NCI-H1436 (cell line): ENCODE results near the gene REXO5.
"Not testable (repeated sequence)": the region's sequence is repeated elsewhere in the genome, so short reads cannot be mapped to it uniquely, and the experiment has no call there.

Experiments
- DNase-seq: peaks from one replicate; lab custom pipeline; 2025; lab: John Stamatoyannopoulos, UW

Gene REXO5

DNA sequence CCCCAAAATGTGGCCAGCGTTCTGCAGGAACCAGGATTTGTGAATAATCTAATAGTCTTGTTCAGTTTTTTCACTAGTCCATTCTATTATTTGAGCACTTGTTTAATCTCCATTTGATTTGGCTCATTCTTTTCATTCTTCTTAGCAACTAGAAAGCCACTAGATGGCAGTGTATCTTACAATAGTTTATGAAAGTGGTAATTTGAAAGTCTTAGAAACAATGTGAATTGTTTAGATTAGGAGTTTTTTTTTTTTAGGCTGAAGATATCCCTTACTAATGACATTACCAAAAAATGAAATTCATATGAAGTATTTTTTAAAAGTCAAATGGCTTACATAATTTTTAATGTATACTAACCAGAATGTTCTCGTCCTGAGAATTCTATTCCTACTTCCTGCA, 6.7 kb upstream of the REXO5 start:
- DNase-seq: peak; percentile 6

GRCh38 chr16:20801278-20801677, 5.0 kb upstream of the REXO5 start:
- no peak for DNase-seq

- no peak for DNase-seq
Observed at GRCh38 chr16:20803192-20803560, 3.2 kb upstream of the REXO5 start.

GRCh38 chr16:20803561-20804214, 2.6 kb upstream of the REXO5 start:
- DNase-seq: no peak

- DNase-seq: not testable (repeated sequence)
Observed at GRCh38 chr16:20805684-20806167, 601 bp upstream of the REXO5 start.

- no peak for DNase-seq
Observed at GRCh38 chr16:20807862-20808261, 1.5 kb downstream of the REXO5 start.

- DNase-seq: no peak
Observed at GRCh38 chr16:20811889-20812439, 5.6 kb downstream of the REXO5 start.

GRCh38 chr16:20812510-20812909, 6.2 kb downstream of the REXO5 start:
- DNase-seq: no peak

DNA sequence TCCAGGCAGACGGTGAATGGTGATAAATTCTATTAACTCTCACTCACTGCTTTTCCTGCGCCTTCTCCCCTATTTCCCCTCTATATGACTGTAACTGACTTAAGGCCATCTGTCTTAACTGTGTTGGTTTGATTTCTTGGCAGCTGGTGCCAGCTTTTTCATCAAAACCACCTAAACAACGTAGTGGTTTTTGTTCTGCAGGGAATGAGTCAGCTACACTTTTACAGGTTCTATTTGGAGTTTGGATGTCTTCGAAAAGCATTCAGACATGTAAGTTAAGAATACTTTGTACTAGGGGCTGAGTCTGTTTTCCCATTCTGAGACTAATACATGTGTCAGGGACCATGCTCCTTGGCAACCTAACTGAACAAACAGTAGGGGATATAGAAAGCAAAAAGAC, 8.5 kb downstream of the REXO5 start:
- no peak for DNase-seq

DNA sequence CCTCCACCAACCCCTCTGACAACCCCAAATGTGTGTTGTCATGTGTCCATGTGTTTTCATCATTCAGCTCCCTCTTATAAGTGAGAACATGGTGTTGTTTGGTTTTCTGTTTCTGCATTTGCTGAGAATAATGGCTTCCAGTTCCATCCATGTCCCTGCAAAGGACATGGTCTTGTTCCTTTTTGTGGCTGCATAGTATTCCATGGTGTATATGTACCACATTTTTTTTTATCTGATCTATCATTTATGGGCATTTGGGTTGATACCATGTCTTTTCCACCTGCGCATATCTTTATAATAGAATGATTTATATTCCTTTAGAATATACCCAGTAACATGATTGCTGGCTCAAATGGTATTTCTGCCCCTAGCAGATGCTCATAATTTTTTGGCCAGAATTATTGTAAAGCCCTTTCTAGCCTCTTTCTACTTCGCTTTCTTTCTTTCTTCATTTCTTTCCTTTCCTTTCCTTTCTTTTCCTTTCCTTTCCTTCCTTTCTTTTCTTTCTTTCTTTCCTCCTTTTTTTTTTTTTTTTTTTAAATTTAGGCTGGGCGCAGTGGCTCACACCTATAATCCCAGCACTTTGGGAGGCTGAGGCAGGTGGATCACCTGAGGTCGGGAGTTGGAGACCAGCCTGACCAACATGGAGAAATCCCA, 12.7 kb downstream of the REXO5 start:
- no peak for DNase-seq

DNA sequence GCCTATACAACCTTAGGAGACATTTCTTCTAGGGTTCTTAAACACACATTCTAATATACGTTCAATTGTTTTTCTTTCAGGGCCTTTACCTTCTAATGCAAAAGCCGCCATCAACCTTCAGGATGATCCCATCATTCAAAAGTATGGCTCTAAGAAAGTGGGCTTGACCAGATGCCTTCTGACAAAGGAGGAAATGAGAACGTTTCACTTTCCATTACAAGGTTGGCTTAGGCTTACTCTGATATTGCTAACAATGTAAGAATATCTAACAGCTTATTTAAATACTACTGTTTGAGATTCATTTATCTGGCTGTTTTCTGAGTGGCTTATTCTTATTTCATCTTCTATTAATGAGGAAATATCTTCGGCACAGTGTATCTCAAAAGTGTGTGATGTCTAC, 15.4 kb downstream of the REXO5 start:
- no peak for DNase-seq

DNA sequence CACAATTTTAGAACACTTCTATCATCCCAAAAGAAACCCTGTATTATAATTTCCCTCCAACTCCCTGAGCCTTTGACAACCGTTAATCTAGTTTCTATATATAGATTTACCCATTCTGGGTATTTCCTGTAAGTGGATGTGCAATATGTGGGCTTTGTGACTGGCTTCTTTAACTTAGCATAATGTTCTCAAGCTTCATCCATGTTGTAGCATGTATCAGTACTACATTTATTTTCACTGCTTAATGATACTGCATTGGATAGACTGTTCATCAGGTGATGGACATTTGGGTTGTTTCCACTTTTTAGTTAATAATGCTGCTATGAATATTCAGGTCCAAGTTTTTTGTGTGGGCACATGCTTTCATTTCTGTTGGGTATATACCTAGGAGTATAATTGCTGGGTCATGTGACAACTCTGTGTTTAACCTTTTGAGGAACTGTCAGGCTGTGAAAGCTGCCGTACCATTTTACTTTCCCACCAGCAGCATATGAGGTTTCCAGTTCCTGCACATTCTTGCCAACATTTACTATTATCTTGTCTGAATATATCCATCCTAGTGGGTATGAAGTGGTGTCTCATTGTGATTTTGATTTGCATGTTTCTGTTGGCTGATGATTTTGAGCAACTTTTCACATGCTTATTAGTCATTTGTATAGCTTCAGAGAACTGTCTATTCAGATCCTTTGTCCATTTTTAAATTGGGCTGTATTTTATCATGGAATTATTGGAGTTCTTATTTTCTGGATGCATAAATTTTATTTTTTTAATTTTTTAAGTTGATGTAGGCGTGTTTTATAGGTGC, 16.4 kb downstream of the REXO5 start:
- no peak for DNase-seq

GRCh38 chr16:20826039-20826566, 19.8 kb downstream of the REXO5 start:
- DNase-seq: no peak

GRCh38 chr16:20829536-20829935, 23.2 kb downstream of the REXO5 start:
- no peak for DNase-seq

DNA sequence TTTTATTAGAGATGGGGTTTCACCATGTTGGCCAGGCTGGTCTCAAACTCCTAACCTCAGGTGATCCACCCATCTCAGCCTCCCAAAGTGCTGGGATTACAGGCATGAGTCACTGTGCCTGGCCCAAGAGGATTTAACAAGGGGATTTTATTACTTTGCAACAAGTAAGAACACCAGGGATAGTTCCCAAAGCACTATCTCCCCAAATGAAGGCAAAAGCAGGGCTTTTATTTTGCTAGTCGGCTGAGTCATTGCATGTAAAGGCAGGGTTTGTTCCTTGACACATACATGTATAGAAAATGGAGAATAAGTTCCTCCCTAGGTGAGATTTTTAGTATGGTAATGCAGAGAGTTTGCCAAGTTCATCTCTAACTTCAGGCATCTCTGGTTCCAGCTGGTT, 24.0 kb downstream of the REXO5 start:
- no peak for DNase-seq

DNA sequence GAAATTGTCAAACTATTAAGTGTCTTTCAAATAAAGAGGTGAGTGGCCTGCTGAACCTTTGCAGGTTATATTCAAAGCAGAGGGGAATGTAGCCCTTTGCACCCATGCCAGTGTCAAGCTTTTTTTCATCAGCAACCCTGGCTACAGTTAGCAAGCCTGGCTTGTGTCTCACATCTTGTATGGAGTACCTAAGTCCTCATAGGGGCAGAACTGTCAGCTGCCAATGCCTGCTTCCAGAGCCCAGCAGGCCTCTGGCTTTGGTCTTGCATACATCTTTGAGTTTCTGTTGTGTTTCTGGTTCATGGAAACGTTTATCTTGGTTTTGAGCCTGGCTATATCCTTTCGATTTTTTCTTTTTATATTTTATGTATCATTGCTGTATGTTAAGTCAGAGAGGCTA, 26.8 kb downstream of the REXO5 start:
- no peak for DNase-seq

GRCh38 chr16:20838240-20838639, 31.9 kb downstream of the REXO5 start:
- DNase-seq: no peak

DNA sequence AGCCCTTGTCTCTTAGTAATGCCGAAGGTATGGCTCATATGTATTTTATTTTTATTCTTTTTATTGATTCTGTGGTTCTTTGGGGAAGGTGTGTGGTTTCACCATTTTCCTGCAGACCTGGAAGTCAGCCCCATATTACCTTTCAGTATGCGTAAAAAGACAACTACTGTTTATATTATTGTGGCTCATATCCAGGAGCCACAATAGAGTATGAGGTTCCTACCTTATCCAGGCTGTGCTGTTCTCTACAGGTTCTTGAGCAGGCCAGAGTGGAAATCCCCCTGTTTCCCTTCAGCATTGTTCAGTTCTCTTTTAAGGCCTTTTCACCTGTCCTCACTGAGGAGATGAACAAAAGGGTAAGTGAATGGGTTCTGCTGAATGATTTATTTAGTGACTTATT, 33.2 kb downstream of the REXO5 start:
- no peak for DNase-seq

DNA sequence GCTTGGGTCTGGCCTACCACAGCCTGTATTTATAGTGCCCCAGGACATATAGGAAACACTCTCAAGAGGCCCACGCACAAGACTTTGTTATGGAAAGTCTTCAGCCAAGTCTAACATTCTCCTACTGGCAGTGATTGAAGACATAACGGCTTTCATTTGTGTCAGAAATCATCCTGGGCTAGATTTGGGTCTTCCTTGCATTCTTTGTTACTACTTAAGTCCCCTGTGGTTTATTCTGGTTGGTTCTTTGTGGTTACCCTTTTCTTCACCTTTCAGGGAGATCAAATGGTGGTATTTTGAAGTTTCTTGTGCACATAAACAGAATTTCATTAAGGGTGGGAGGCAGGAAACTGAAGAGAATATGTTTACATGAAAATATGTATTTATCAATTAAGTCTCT, 37.7 kb downstream of the REXO5 start:
- DNase-seq: no peak

GRCh38 chr16:20844588-20844987, 38.3 kb downstream of the REXO5 start:
- no peak for DNase-seq

GRCh38 chr16:20846030-20846429, 39.7 kb downstream of the REXO5 start:
- DNase-seq: no peak

- no peak for DNase-seq
Observed at GRCh38 chr16:20846551-20846950, 40.2 kb downstream of the REXO5 start.

- no peak for DNase-seq
Observed at GRCh38 chr16:20847550-20847949, 41.2 kb downstream of the REXO5 start.
